ENCODE results near the gene ECHS1. TPM values are rescaled to one million over a fixed set of nuclear protein-coding genes. Genes with fewer than 3 reads are reported as not detected.
A peak's percentile ranks its signal among the peaks of the same experiment; 100 is the strongest.

Gene ECHS1
- total and polyA plus RNA-seq, 9 of the 15 experiments (the other 6 are each of a cell fraction or from before 2014, with no cell fraction given) = 16.6 to 100 (median 68.1) TPM

DNA sequence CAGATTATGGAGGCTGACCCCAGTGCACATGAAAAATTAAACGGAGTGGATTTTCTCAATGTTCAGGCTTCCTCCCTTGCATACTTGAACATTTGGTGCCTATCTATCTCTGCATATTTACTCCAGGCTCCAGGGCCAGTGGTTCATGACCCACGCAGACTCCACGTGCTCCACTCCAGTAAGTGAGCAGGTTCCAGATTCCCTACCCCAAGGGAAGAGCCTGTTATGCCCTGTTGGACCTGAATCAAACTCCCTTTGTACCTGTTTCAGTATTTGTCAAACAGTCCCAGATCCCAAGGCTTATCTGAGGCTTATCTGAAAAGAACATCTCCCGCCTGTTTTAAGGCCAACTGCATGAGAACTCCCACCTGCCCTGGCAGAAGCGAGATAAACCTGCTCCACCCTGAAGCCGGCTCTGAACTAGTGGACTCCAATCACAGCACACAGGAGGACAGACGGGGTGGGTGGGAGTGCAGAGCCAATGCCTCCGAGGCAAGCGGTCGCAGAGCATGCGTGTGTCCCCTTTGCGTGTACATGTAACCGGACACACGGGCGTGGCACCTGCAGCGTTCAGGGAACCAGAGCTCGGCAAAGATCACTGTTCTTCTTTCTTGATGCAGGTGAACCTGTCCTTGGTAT lies 13.1 kb downstream of the ECHS1 start (continued):
- TF ChIP-seq, protein P1, sequence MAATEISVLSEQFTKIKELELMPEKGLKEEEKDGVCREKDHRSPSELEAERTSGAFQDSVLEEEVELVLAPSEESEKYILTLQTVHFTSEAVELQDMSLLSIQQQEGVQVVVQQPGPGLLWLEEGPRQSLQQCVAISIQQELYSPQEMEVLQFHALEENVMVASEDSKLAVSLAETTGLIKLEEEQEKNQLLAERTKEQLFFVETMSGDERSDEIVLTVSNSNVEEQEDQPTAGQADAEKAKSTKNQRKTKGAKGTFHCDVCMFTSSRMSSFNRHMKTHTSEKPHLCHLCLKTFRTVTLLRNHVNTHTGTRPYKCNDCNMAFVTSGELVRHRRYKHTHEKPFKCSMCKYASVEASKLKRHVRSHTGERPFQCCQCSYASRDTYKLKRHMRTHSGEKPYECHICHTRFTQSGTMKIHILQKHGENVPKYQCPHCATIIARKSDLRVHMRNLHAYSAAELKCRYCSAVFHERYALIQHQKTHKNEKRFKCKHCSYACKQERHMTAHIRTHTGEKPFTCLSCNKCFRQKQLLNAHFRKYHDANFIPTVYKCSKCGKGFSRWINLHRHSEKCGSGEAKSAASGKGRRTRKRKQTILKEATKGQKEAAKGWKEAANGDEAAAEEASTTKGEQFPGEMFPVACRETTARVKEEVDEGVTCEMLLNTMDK (IDR thresholded peaks at IDR 0.05; ENCODE audit: borderline replicate concordance, insufficient read depth, low read depth, low read length, poor library complexity, severe bottlenecking) = no peak
- TF ChIP-seq TGIF2 (CRISPR knock-in tag; IDR thresholded peaks at IDR 0.05) = no peak
- no peak for TF ChIP-seq FOXP1 (CRISPR knock-in tag; IDR thresholded peaks at IDR 0.05)
- no peak for TF ChIP-seq ZNF133 (CRISPR knock-in tag; IDR thresholded peaks at IDR 0.05)
- TF ChIP-seq, protein P2, sequence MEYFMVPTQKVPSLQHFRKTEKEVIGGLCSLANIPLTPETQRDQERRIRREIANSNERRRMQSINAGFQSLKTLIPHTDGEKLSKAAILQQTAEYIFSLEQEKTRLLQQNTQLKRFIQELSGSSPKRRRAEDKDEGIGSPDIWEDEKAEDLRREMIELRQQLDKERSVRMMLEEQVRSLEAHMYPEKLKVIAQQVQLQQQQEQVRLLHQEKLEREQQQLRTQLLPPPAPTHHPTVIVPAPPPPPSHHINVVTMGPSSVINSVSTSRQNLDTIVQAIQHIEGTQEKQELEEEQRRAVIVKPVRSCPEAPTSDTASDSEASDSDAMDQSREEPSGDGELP (CRISPR knock-in tag; IDR thresholded peaks at IDR 0.05; ENCODE audit: borderline replicate concordance) = peak; percentile 41; the same call in 1 of the 2 replicates
- TF ChIP-seq, protein P3, sequence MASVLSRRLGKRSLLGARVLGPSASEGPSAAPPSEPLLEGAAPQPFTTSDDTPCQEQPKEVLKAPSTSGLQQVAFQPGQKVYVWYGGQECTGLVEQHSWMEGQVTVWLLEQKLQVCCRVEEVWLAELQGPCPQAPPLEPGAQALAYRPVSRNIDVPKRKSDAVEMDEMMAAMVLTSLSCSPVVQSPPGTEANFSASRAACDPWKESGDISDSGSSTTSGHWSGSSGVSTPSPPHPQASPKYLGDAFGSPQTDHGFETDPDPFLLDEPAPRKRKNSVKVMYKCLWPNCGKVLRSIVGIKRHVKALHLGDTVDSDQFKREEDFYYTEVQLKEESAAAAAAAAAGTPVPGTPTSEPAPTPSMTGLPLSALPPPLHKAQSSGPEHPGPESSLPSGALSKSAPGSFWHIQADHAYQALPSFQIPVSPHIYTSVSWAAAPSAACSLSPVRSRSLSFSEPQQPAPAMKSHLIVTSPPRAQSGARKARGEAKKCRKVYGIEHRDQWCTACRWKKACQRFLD (CRISPR knock-in tag; IDR thresholded peaks at IDR 0.05) = no peak
- TF ChIP-seq, protein P4, sequence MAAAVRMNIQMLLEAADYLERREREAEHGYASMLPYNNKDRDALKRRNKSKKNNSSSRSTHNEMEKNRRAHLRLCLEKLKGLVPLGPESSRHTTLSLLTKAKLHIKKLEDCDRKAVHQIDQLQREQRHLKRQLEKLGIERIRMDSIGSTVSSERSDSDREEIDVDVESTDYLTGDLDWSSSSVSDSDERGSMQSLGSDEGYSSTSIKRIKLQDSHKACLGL (CRISPR knock-in tag; IDR thresholded peaks at IDR 0.05; ENCODE audit: borderline replicate concordance, poor library complexity, severe bottlenecking) = no peak
- TF ChIP-seq MTA2 (IDR thresholded peaks at IDR 0.05; ENCODE audit: low read depth) = no peak
- TF ChIP-seq ZNF143 (CRISPR knock-in tag; IDR thresholded peaks at IDR 0.05) = no peak
- TF ChIP-seq, protein P5, sequence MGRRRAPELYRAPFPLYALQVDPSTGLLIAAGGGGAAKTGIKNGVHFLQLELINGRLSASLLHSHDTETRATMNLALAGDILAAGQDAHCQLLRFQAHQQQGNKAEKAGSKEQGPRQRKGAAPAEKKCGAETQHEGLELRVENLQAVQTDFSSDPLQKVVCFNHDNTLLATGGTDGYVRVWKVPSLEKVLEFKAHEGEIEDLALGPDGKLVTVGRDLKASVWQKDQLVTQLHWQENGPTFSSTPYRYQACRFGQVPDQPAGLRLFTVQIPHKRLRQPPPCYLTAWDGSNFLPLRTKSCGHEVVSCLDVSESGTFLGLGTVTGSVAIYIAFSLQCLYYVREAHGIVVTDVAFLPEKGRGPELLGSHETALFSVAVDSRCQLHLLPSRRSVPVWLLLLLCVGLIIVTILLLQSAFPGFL (CRISPR knock-in tag; IDR thresholded peaks at IDR 0.05) = no peak
- TF ChIP-seq CBX2 (IDR thresholded peaks at IDR 0.05; ENCODE audit: insufficient read depth, low read length, poor library complexity, severe bottlenecking) = no peak
- TF ChIP-seq ZKSCAN8 (CRISPR knock-in tag; IDR thresholded peaks at IDR 0.05) = no peak
- TF ChIP-seq, protein P6, sequence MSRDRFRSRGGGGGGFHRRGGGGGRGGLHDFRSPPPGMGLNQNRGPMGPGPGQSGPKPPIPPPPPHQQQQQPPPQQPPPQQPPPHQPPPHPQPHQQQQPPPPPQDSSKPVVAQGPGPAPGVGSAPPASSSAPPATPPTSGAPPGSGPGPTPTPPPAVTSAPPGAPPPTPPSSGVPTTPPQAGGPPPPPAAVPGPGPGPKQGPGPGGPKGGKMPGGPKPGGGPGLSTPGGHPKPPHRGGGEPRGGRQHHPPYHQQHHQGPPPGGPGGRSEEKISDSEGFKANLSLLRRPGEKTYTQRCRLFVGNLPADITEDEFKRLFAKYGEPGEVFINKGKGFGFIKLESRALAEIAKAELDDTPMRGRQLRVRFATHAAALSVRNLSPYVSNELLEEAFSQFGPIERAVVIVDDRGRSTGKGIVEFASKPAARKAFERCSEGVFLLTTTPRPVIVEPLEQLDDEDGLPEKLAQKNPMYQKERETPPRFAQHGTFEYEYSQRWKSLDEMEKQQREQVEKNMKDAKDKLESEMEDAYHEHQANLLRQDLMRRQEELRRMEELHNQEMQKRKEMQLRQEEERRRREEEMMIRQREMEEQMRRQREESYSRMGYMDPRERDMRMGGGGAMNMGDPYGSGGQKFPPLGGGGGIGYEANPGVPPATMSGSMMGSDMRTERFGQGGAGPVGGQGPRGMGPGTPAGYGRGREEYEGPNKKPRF (IDR thresholded peaks at IDR 0.05; ENCODE audit: low read depth, low read length) = no peak
- no peak for TF ChIP-seq SRSF3 (IDR thresholded peaks at IDR 0.05; ENCODE audit: insufficient read depth, low read length)
- TF ChIP-seq HEY1 (CRISPR knock-in tag; IDR thresholded peaks at IDR 0.05; ENCODE audit: borderline replicate concordance) = no peak
- TF ChIP-seq ZNF165 (CRISPR knock-in tag; IDR thresholded peaks at IDR 0.05; ENCODE audit: borderline replicate concordance) = no peak
- no peak for TF ChIP-seq ZNF699 (CRISPR knock-in tag; IDR thresholded peaks at IDR 0.05; ENCODE audit: insufficient replicate concordance)
- TF ChIP-seq NFXL1 (CRISPR knock-in tag; IDR thresholded peaks at IDR 0.05) = no peak
